Measurements from ENCODE around the gene EYS. TPM values are rescaled to one million over a fixed set of nuclear protein-coding genes. Genes with fewer than 3 reads are reported as not detected.

Gene EYS
- total RNA-seq, 1 experiment from 2014 or later: not detected

GRCh38 chr6:65299236-65299635 is 407.8 kb downstream of the EYS start:
- no peaks in the 10 kb centered on the region for H3K4me1 Mint-ChIP-seq (ENCODE audit: low read depth, unreplicated experiment)
- H3K27ac Mint-ChIP-seq (ENCODE audit: unreplicated experiment): no peak overlapping the region
- H3K36me3 Mint-ChIP-seq (ENCODE audit: insufficient read depth, unreplicated experiment): no peaks in the 10 kb centered on the region
- ChIA-PET CTCF (no interaction called here), POLR2A (no interaction called here)
- no peak for DNase-seq
- H3K4me3 Mint-ChIP-seq (ENCODE audit: unreplicated experiment): no peak overlapping the region
- Histone ChIP-seq H3K9me3 (no peaks in the 10 kb centered on the region), H3K4me1 (no peaks in the 10 kb centered on the region), H3K36me3 (ENCODE audit: control insufficient read depth, insufficient read depth, low read length) (no peaks in the 10 kb centered on the region), H3K4me3 (ENCODE audit: low read depth, low read length) (no peak overlapping the region), H3K27me3 (replicated peaks; ENCODE audit: control insufficient read depth, insufficient read depth, low read length) (no peaks in the 10 kb centered on the region)
- TF ChIP-seq, protein P1, sequence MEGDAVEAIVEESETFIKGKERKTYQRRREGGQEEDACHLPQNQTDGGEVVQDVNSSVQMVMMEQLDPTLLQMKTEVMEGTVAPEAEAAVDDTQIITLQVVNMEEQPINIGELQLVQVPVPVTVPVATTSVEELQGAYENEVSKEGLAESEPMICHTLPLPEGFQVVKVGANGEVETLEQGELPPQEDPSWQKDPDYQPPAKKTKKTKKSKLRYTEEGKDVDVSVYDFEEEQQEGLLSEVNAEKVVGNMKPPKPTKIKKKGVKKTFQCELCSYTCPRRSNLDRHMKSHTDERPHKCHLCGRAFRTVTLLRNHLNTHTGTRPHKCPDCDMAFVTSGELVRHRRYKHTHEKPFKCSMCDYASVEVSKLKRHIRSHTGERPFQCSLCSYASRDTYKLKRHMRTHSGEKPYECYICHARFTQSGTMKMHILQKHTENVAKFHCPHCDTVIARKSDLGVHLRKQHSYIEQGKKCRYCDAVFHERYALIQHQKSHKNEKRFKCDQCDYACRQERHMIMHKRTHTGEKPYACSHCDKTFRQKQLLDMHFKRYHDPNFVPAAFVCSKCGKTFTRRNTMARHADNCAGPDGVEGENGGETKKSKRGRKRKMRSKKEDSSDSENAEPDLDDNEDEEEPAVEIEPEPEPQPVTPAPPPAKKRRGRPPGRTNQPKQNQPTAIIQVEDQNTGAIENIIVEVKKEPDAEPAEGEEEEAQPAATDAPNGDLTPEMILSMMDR (IDR thresholded peaks at IDR 0.05; ENCODE audit: insufficient read depth in 1 of 2, low read depth in 1 of 2, low read length in 1 of 2, severe bottlenecking in 1 of 2, unreplicated experiment in 1 of 2): no peak
- H3K9me3 Mint-ChIP-seq (ENCODE audit: unreplicated experiment): no peaks in the 10 kb centered on the region
- BruUV-seq (replicated peaks): no TSS peak
- H3K27me3 Mint-ChIP-seq (ENCODE audit: insufficient read depth, unreplicated experiment): no peaks in the 10 kb centered on the region
- intact Hi-C loops (cut with micrococcal nuclease; ENCODE audit: unreplicated experiment): no loop called here

DNA sequence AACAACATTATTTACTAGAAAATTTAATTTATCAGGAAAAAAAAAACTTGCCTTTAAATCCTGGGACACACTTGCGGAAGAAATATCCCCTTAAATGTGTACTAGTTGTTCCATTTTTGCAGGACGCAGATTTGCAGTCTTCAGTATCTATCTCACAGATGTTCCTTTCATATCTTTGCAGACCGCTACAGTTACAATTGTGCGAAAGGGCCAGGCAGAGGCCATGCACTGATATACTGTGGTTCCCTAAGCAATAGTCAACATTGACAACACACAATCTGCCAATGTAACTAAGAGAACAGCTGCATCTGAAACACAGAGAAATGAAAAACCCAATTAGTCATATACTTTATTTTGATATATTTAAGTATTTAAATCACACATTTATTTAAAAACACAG is 411.2 kb downstream of the EYS start:
- Mint-ChIP-seq H3K4me3 (ENCODE audit: unreplicated experiment) (no peak overlapping the region), H3K27me3 (ENCODE audit: insufficient read depth, unreplicated experiment) (no peaks in the 10 kb centered on the region), H3K4me1 (ENCODE audit: low read depth, unreplicated experiment) (no peaks in the 10 kb centered on the region), H3K9me3 (ENCODE audit: unreplicated experiment) (no peaks in the 10 kb centered on the region), H3K27ac (ENCODE audit: unreplicated experiment) (no peak overlapping the region), H3K36me3 (ENCODE audit: insufficient read depth, unreplicated experiment) (no peaks in the 10 kb centered on the region)
- intact Hi-C loops (cut with micrococcal nuclease; ENCODE audit: unreplicated experiment): no loop called here
- TF ChIP-seq, protein P1 (IDR thresholded peaks at IDR 0.05; ENCODE audit: insufficient read depth in 1 of 2, low read depth in 1 of 2, low read length in 1 of 2, severe bottlenecking in 1 of 2, unreplicated experiment in 1 of 2): no peak
- no peak for DNase-seq
- H3K4me3 ChIP-seq (ENCODE audit: low read depth, low read length): no peak overlapping the region
- no peaks in the 10 kb centered on the region for H3K4me1 ChIP-seq
- ChIA-PET CTCF (no interaction called here), POLR2A (no interaction called here)
- no peaks in the 10 kb centered on the region for H3K27me3 ChIP-seq (replicated peaks; ENCODE audit: control insufficient read depth, insufficient read depth, low read length)
- H3K9me3 ChIP-seq: no peaks in the 10 kb centered on the region
- H3K36me3 ChIP-seq (ENCODE audit: control insufficient read depth, insufficient read depth, low read length): no peaks in the 10 kb centered on the region
- BruUV-seq (replicated peaks): no TSS peak

- no peaks in the 10 kb centered on the region for H3K9me3 Mint-ChIP-seq (ENCODE audit: unreplicated experiment)
- no peak overlapping the region for H3K4me3 Mint-ChIP-seq (ENCODE audit: unreplicated experiment)
- TF ChIP-seq, protein P1 (IDR thresholded peaks at IDR 0.05; ENCODE audit: insufficient read depth in 1 of 2, low read depth in 1 of 2, low read length in 1 of 2, severe bottlenecking in 1 of 2, unreplicated experiment in 1 of 2): no peak
- H3K36me3 Mint-ChIP-seq (ENCODE audit: insufficient read depth, unreplicated experiment): no peaks in the 10 kb centered on the region
- Histone ChIP-seq H3K4me1 (no peaks in the 10 kb centered on the region), H3K4me3 (ENCODE audit: low read depth, low read length) (no peak overlapping the region), H3K36me3 (ENCODE audit: control insufficient read depth, insufficient read depth, low read length) (no peaks in the 10 kb centered on the region), H3K9me3 (no peaks in the 10 kb centered on the region), H3K27me3 (replicated peaks; ENCODE audit: control insufficient read depth, insufficient read depth, low read length) (no peaks in the 10 kb centered on the region)
- DNase-seq: no peak
- intact Hi-C loops (cut with micrococcal nuclease; ENCODE audit: unreplicated experiment): no loop called here
- H3K27me3 Mint-ChIP-seq (ENCODE audit: insufficient read depth, unreplicated experiment): no peaks in the 10 kb centered on the region
- POLR2A ChIA-PET: no interaction called here
- CTCF ChIA-PET: no interaction called here
- no peak overlapping the region for H3K27ac Mint-ChIP-seq (ENCODE audit: unreplicated experiment)
- no TSS peak for BruUV-seq (replicated peaks)
- no peaks in the 10 kb centered on the region for H3K4me1 Mint-ChIP-seq (ENCODE audit: low read depth, unreplicated experiment)
These were observed 417.5 kb downstream of the EYS start for GRCh38 chr6:65289491-65289890.

Data from Caco-2 (cell line).